WTC11 (cell line): Measurements from ENCODE around the gene CTNNA1. TPM values are rescaled to one million over a fixed set of nuclear protein-coding genes. Genes with fewer than 3 reads are reported as not detected.

ENCODE experiments used
- ATAC-seq: fragments of 200-7000 bp; cut with Tn5 transposase; 2 replicates; pipeline ENCODE4 v1.10.0; 2021; ENCODE audit warnings: mild to moderate bottlenecking, moderate library complexity
- CTCF ChIA-PET: fragments of 300-600 bp; sonication (Branson Sonifier 250); formaldehyde crosslinking; loops from one replicate; lab custom pipeline; 2021; ENCODE audit warnings: antibody characterized with exemption; lab: Charles Lee
- POLR2A ChIA-PET: fragments of 350-600 bp; sonication (Branson Sonifier 250); formaldehyde crosslinking; loops from one replicate; lab custom pipeline; 2021; ENCODE audit warnings: antibody characterized with exemption; lab: Charles Lee
- DNase-seq: peaks from one replicate; pipeline ENCODE4 v3.0.0; 2021; ENCODE audit warnings: low spot score
- H3K27ac Mint-ChIP-seq: 2 replicates; pipeline ENCODE4 v1.8.0; 2021; ENCODE audit warnings: mixed read lengths
- H3K27me3 Mint-ChIP-seq: 2 replicates; pipeline ENCODE4 v1.8.0; 2021; ENCODE audit warnings: low read depth, mild to moderate bottlenecking, moderate library complexity, mixed read lengths
- H3K36me3 Mint-ChIP-seq: 2 replicates; pipeline ENCODE4 v1.8.0; 2021; ENCODE audit warnings: mixed read lengths
- H3K4me1 Mint-ChIP-seq: 2 replicates; pipeline ENCODE4 v1.8.0; 2022; ENCODE audit warnings: mixed read lengths
- H3K4me3 Mint-ChIP-seq: 2 replicates; pipeline ENCODE4 v1.8.0; 2021; ENCODE audit warnings: mild to moderate bottlenecking, moderate library complexity, mixed read lengths
- H3K9me3 Mint-ChIP-seq: 2 replicates; pipeline ENCODE4 v1.8.0; 2021; ENCODE audit warnings: mixed read lengths
- E2F4 ChIP-seq: sonication (generic); formaldehyde crosslinking; IDR thresholded peaks from 2 replicates; pipeline ENCODE4 v1.8.1; 2022; ENCODE audit warnings: low read depth, mild to moderate bottlenecking, moderate library complexity, missing genetic modification reagents, borderline replicate concordance
- EMX1 ChIP-seq: fragments of 250-450 bp; sonication (Bioruptor Pico); IDR thresholded peaks from 2 replicates; pipeline ENCODE4 v1.8.0; 2021; ENCODE audit warnings: mild to moderate bottlenecking
- ETV6 ChIP-seq: sonication (generic); formaldehyde crosslinking; IDR thresholded peaks from 2 replicates; pipeline ENCODE4 v1.8.1; 2022; ENCODE audit warnings: mild to moderate bottlenecking, missing genetic modification reagents
- GABPB1 ChIP-seq: sonication (generic); formaldehyde crosslinking; IDR thresholded peaks from 2 replicates; pipeline ENCODE4 v1.8.1; 2023; ENCODE audit warnings: mild to moderate bottlenecking, missing genetic modification reagents
- IRF1 ChIP-seq: sonication (generic); formaldehyde crosslinking; IDR thresholded peaks from 2 replicates; pipeline ENCODE4 v1.8.0; 2023; ENCODE audit warnings: missing genetic modification reagents
- NFE2L1 ChIP-seq: sonication (generic); formaldehyde crosslinking; IDR thresholded peaks from 2 replicates; pipeline ENCODE4 v1.8.1; 2023; ENCODE audit warnings: missing genetic modification reagents
- OVOL2 ChIP-seq: fragments of 250-450 bp; sonication (Bioruptor Pico); IDR thresholded peaks from 2 replicates; pipeline ENCODE4 v1.9.0; 2021; ENCODE audit warnings: mild to moderate bottlenecking, borderline replicate concordance
- SP1 ChIP-seq: sonication (generic); formaldehyde crosslinking; conservative IDR thresholded peaks from 2 replicates; pipeline ENCODE4 v1.8.1; 2022; ENCODE audit warnings: missing genetic modification reagents
- TEAD4 ChIP-seq: sonication (generic); formaldehyde crosslinking; IDR thresholded peaks from 2 replicates; pipeline ENCODE4 v1.8.0; 2022; ENCODE audit warnings: mild to moderate bottlenecking, missing genetic modification reagents
- TP53 ChIP-seq: sonication (generic); formaldehyde crosslinking; IDR thresholded peaks from 2 replicates; pipeline ENCODE4 v1.8.1; 2023; ENCODE audit warnings: mild to moderate bottlenecking, missing genetic modification reagents
- ZMAT4 ChIP-seq: fragments of 250-450 bp; sonication (Bioruptor Pico); IDR thresholded peaks from 2 replicates; pipeline ENCODE4 v1.9.0; 2021; ENCODE audit warnings: mild to moderate bottlenecking
- ZNF121 ChIP-seq: sonication (generic); formaldehyde crosslinking; IDR thresholded peaks from 2 replicates; pipeline ENCODE4 v1.8.0; 2023; ENCODE audit warnings: missing genetic modification reagents
- ZNF219 ChIP-seq: sonication (generic); formaldehyde crosslinking; IDR thresholded peaks from 2 replicates; pipeline ENCODE4 v1.8.0; 2023; ENCODE audit warnings: missing genetic modification reagents, mild to moderate bottlenecking, borderline replicate concordance
- ZNF512 ChIP-seq: sonication (generic); formaldehyde crosslinking; IDR thresholded peaks from 2 replicates; pipeline ENCODE4 v1.8.1; 2022; ENCODE audit warnings: missing genetic modification reagents, borderline replicate concordance
- total RNA-seq: library from RNA; stranded (reverse); gene quantifications from 3 replicates; pipeline ENCODE4 v1.2.3, GENCODE V29; 2021
- TF ChIP-seq, protein P1 (sequence below): sonication (generic); formaldehyde crosslinking; conservative IDR thresholded peaks from 2 replicates; pipeline ENCODE4 v1.8.1; 2023; ENCODE audit warnings: mild to moderate bottlenecking, low read depth, missing genetic modification reagents, moderate library complexity

The CTNNA1 gene
- total RNA-seq, 1 experiment from 2014 or later = 309 TPM

DNA sequence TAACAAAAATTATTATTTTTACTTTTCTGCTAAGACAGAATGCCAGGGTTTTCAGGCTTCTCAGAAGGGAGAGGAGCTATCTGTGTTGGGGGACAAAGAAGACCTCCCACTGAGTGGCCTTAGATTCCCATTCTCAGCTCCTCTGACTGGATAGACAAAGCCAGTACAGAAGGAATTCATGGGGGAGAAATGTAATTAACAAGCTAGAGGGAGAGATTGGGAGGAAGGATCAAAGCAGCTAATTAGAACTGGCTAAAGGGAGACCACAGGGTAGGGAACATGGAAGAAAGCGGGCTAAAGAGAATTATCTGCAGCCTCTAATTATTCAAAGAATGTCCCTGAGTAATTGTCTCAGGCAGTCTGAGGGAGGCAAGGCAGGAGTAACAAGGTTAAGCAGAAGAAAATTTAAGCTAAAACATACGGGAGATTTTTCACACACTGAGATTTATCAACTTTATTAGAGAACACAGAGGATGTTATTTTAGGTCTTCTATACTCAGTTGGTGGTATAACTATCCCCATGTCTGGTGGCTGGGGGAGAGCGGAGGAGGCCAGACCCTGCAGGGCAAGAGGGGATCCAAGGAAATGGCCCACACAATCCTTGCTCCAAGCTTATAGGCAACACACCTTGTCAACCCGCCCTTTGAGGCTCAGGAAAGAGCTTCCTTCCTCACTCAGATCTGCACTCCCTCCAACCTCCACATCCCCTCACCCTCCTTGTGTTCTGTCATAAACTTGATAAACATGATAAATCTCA, 209.6 kb downstream of the CTNNA1 start:
- no peak for DNase-seq
- H3K27ac Mint-ChIP-seq = peak overlapping the region; percentile 2; the same call in 1 of the 2 replicates
- no peak for TF ChIP-seq TP53
- ATAC-seq = peak; percentile 58
- no peak overlapping the region for H3K4me3 Mint-ChIP-seq
- CTCF ChIA-PET = interaction anchor here (0.6 to 2.8 kb wide), 11 partner anchors 9 to 498 kb away, joined by 3 to 13 read pairs (median 4); partner anchors contain the start of gene EGR1
- H3K4me1 Mint-ChIP-seq = peaks cover 37% of the 10 kb centered on the region
- POLR2A ChIA-PET = interaction anchor here (0.6 to 1.0 kb wide), 3 partner anchors 222 to 407 kb away, joined by 3 to 4 read pairs (median 3); no protein-coding TSS in a partner anchor
- no peaks in the 10 kb centered on the region for H3K27me3 Mint-ChIP-seq
- no peaks in the 10 kb centered on the region for H3K9me3 Mint-ChIP-seq
- H3K36me3 Mint-ChIP-seq = no peaks in the 10 kb centered on the region

GRCh38 chr5:138963763-138964371, 210.6 kb downstream of the CTNNA1 start:
- H3K27me3 Mint-ChIP-seq = no peaks in the 10 kb centered on the region
- no peaks in the 10 kb centered on the region for H3K36me3 Mint-ChIP-seq
- ATAC-seq = peak; percentile 14; the same call in 1 of the 2 replicates
- CTCF ChIA-PET = interaction anchor here (0.5 to 2.8 kb wide), 6 partner anchors 9 to 384 kb away, joined by 3 to 13 read pairs (median 4); no protein-coding TSS in a partner anchor
- H3K9me3 Mint-ChIP-seq = no peaks in the 10 kb centered on the region
- H3K27ac Mint-ChIP-seq = no peak overlapping the region; the same call in 1 of the 2 replicates
- POLR2A ChIA-PET = interaction anchor here (1.0 kb wide), 1 partner anchor 378 kb away, joined by 3 read pairs; no protein-coding TSS in a partner anchor
- no peak overlapping the region for H3K4me3 Mint-ChIP-seq
- TF ChIP-seq ZMAT4 (CRISPR knock-in tag) (no peak), ZNF121 (CRISPR knock-in tag) (no peak)
- TF ChIP-seq, all 79 proteins: peak for 0
- no peak for DNase-seq
- H3K4me1 Mint-ChIP-seq = peaks cover 39% of the 10 kb centered on the region

- no peak for DNase-seq
- TF ChIP-seq SP1 (CRISPR knock-in tag) = no peak
- TF ChIP-seq EMX1 (CRISPR knock-in tag) = no peak
- no peak for TF ChIP-seq OVOL2
- TF ChIP-seq, all 79 proteins: peak for 0
- Mint-ChIP-seq H3K36me3 (no peaks in the 10 kb centered on the region), H3K4me1 (peaks cover 39% of the 10 kb centered on the region), H3K4me3 (no peak overlapping the region), H3K27me3 (no peaks in the 10 kb centered on the region), H3K9me3 (no peaks in the 10 kb centered on the region), H3K27ac (no peak overlapping the region)
- CTCF ChIA-PET = interaction anchor here (1.0 to 2.8 kb wide), 2 partner anchors 8 to 32 kb away, joined by 3 to 13 read pairs; no protein-coding TSS in a partner anchor
- POLR2A ChIA-PET = no interaction called here
- ATAC-seq = no peak
These were observed 211.5 kb downstream of the CTNNA1 start for GRCh38 chr5:138964647-138965201.

GRCh38 chr5:138965626-138966025, 212.4 kb downstream of the CTNNA1 start:
- no peaks in the 10 kb centered on the region for H3K36me3 Mint-ChIP-seq
- no peaks in the 10 kb centered on the region for H3K27me3 Mint-ChIP-seq
- no peaks in the 10 kb centered on the region for H3K9me3 Mint-ChIP-seq
- H3K27ac Mint-ChIP-seq = no peak overlapping the region
- DNase-seq = no peak
- TF ChIP-seq ZNF512 (CRISPR knock-in tag) (no peak), GABPB1 (CRISPR knock-in tag) (no peak), ETV6 (CRISPR knock-in tag) (no peak), ZNF219 (no peak)
- TF ChIP-seq, all 79 proteins: peak for 0
- peaks cover 39% of the 10 kb centered on the region for H3K4me1 Mint-ChIP-seq
- CTCF ChIA-PET = interaction anchor here (1.0 kb wide), 1 partner anchor 33 kb away, joined by 3 read pairs; no protein-coding TSS in a partner anchor
- POLR2A ChIA-PET = no interaction called here
- no peak overlapping the region for H3K4me3 Mint-ChIP-seq
- ATAC-seq = no peak

DNA sequence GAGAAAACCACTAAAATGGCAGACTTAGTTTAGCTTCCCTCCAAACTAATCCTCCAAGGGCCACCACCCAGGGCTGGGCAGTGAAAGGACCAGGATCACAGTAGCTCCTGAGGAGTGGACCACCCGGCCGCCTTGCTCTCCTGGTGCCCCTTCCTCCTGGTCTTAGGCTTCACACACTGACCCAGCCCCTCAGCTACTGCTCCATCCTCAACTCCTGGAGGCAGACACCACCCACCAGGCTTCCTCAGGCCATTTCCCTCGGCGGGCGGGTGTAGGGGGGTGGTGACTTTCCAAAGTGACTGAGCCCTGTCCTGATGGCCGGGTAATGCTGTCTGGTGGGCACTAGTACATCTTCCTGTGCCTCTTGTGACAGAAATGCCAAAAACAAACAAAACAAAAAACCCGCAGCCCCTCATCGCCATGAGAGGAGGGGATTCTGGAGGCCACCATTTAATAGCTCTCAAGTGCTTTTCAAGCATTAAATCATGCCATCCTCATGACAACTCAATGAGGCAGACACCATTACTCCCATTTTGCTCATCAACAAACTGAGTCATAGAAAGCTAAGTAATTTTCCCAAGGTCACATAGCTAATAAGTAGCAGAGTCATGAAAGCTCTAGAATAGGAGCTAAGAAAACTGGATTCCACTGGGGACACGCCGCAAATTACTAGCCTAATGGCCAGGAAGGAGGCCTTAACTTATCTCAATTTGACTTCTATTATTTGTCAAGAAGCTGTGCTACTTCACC, 213.2 kb downstream of the CTNNA1 start:
- POLR2A ChIA-PET = no interaction called here
- Mint-ChIP-seq H3K4me3 (no peak overlapping the region), H3K27me3 (no peaks in the 10 kb centered on the region; the same call in 1 of the 2 replicates), H3K27ac (no peak overlapping the region), H3K36me3 (no peaks in the 10 kb centered on the region), H3K9me3 (no peaks in the 10 kb centered on the region), H3K4me1 (peaks cover 39% of the 10 kb centered on the region)
- CTCF ChIA-PET = interaction anchor here (0.7 to 1.4 kb wide), 2 partner anchors 34 to 516 kb away, joined by 3 read pairs; no protein-coding TSS in a partner anchor
- ATAC-seq (no peak), DNase-seq (no peak)
- TF ChIP-seq IRF1 (CRISPR knock-in tag) = no peak
- TF ChIP-seq, protein P1, sequence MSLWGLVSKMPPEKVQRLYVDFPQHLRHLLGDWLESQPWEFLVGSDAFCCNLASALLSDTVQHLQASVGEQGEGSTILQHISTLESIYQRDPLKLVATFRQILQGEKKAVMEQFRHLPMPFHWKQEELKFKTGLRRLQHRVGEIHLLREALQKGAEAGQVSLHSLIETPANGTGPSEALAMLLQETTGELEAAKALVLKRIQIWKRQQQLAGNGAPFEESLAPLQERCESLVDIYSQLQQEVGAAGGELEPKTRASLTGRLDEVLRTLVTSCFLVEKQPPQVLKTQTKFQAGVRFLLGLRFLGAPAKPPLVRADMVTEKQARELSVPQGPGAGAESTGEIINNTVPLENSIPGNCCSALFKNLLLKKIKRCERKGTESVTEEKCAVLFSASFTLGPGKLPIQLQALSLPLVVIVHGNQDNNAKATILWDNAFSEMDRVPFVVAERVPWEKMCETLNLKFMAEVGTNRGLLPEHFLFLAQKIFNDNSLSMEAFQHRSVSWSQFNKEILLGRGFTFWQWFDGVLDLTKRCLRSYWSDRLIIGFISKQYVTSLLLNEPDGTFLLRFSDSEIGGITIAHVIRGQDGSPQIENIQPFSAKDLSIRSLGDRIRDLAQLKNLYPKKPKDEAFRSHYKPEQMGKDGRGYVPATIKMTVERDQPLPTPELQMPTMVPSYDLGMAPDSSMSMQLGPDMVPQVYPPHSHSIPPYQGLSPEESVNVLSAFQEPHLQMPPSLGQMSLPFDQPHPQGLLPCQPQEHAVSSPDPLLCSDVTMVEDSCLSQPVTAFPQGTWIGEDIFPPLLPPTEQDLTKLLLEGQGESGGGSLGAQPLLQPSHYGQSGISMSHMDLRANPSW (CRISPR knock-in tag) = no peak
- TF ChIP-seq E2F4 = no peak
- TF ChIP-seq TEAD4 (CRISPR knock-in tag) = no peak
- no peak for TF ChIP-seq NFE2L1 (CRISPR knock-in tag)
